ENCODE results near the gene CNKSR1. TPM values are rescaled to one million over a fixed set of nuclear protein-coding genes. Genes with fewer than 3 reads are reported as not detected.

Gene CNKSR1
- polyA plus RNA-seq, 1 of the 3 experiments (the other 2 are of a cell fraction), result 0.49 TPM

DNA sequence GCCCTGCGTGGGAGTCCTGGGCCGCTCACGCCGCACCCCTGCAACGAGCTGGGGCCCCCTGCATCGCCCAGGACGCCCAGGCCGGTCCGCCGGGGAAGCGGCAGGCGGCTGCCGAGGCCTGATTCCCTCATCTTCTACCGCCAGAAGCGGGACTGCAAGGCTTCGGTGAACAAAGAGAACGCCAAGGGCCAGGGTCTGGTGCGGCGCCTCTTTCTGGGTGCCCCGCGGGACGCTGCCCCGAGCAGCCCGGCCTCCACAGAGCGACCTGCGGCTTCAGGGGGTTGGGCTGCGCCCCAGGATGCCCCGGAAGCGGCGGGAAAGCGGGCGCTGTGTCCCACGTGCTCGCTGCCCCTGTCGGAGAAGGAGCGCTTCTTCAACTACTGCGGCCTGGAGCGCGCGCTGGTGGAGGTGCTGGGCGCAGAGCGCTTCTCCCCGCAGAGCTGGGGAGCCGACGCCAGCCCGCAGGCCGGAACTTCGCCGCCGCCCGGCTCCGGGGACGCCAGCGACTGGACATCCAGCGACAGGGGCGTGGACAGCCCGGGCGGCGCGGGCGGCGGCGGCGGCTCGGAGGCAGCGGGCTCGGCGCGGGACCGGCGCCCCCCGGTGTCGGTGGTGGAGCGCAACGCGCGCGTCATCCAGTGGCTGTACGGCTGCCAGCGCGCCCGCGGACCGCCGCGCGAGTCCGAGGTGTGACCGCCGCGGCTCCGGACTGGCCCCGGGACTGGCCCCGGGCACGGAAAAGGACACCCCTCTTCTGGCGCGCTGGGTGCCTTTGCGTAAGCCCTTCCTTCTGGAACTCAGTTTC is 15.7 kb upstream of the CNKSR1 start:
- Histone ChIP-seq H4K20me1 (ENCODE audit: insufficient read depth) (no peaks in the 10 kb centered on the region), H3K9me3 (no peaks in the 10 kb centered on the region), H3K4me3 (ENCODE audit: low read depth in 2 of 2, low read length in 1 of 2) (peak overlapping the region in 1 of 2 experiments; percentile 7; a peak in 1 of 4 replicates), H3K4me2 (peak overlapping the region; percentile 33; the same call in 1 of the 2 replicates), H3K36me3 (replicated peaks in 1 of 2; ENCODE audit: control insufficient read depth in 1 of 2, insufficient read depth in 2 of 2, low read length in 1 of 2) (no peaks in the 10 kb centered on the region), H3K27ac (ENCODE audit: low read depth in 2 of 2, low read length in 1 of 2) (no peak overlapping the region), H3K27me3 (ENCODE audit: insufficient read depth) (no peaks in the 10 kb centered on the region), H3K4me1 (ENCODE audit: control insufficient read depth in 1 of 2, insufficient read depth in 2 of 2, low read depth in 1 of 2, low read length in 1 of 2) (peaks cover 2 to 24% of the 10 kb centered on the region in 2 experiments; a peak in 1 of 4 replicates), H2AFZ (ENCODE audit: low read depth) (no peak overlapping the region), H3K79me2 (ENCODE audit: insufficient read depth) (no peaks in the 10 kb centered on the region), H3K9me2 (no peaks in the 10 kb centered on the region), H3K9ac (no peak overlapping the region), H3F3A (replicated peaks; ENCODE audit: insufficient read depth) (no peaks in the 10 kb centered on the region)
- ChIA-PET CTCF (interaction anchor here (1.1 to 13.7 kb wide), 8 partner anchors 8 to 160 kb away, joined by 3 to 131 read pairs (median 8); partner anchors contain the start of genes CEP85 and ZNF593), POLR2A (interaction anchor here (1.5 kb wide), 1 partner anchor 50 kb away, joined by 3 read pairs; the partner anchor contains the start of gene PDIK1L)
- WGBS (ENCODE audit: low lambda C conversion rate), result 21% methylated on average over 15 of the region's 98 CpGs
- DNase-seq, result peak; percentile 89
- no peak for TF ChIP-seq RAD21 (IDR thresholded peaks at IDR 0.05; ENCODE audit: low read length)
- TF ChIP-seq EZH2phosphoT487 (IDR thresholded peaks at IDR 0.05; ENCODE audit: borderline replicate concordance, low read depth), result no peak
- TF ChIP-seq POLR2AphosphoS5 (IDR thresholded peaks at IDR 0.05; ENCODE audit: low read depth, low read length), result no peak
- TF ChIP-seq REST (IDR thresholded peaks at IDR 0.05; ENCODE audit: low read depth, low read length), result no peak
- no peak for TF ChIP-seq FOSL2 (IDR thresholded peaks at IDR 0.05; ENCODE audit: borderline replicate concordance, low read depth)
- no peak for TF ChIP-seq RFX5 (IDR thresholded peaks at IDR 0.05; ENCODE audit: low read length)
- TF ChIP-seq GABPA (IDR thresholded peaks at IDR 0.05; ENCODE audit: low read depth), result no peak
- no peak for TF ChIP-seq MXI1 (IDR thresholded peaks at IDR 0.05; ENCODE audit: low read depth, low read length)
- TF ChIP-seq USF1 (IDR thresholded peaks at IDR 0.05; ENCODE audit: borderline replicate concordance, low read depth), result no peak
- no peak for TF ChIP-seq GATA2 (CRISPR knock-in tag; IDR thresholded peaks at IDR 0.05)
- TF ChIP-seq, protein P1, sequence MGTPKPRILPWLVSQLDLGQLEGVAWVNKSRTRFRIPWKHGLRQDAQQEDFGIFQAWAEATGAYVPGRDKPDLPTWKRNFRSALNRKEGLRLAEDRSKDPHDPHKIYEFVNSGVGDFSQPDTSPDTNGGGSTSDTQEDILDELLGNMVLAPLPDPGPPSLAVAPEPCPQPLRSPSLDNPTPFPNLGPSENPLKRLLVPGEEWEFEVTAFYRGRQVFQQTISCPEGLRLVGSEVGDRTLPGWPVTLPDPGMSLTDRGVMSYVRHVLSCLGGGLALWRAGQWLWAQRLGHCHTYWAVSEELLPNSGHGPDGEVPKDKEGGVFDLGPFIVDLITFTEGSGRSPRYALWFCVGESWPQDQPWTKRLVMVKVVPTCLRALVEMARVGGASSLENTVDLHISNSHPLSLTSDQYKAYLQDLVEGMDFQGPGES (IDR thresholded peaks at IDR 0.05; ENCODE audit: low read depth, low read length), result no peak
- TF ChIP-seq YY1 (IDR thresholded peaks at IDR 0.05; ENCODE audit: low read depth), result no peak
- TF ChIP-seq CTCF (IDR thresholded peaks at IDR 0.05), result no peak
